ENCODE results near the gene CHD3.

DNA sequence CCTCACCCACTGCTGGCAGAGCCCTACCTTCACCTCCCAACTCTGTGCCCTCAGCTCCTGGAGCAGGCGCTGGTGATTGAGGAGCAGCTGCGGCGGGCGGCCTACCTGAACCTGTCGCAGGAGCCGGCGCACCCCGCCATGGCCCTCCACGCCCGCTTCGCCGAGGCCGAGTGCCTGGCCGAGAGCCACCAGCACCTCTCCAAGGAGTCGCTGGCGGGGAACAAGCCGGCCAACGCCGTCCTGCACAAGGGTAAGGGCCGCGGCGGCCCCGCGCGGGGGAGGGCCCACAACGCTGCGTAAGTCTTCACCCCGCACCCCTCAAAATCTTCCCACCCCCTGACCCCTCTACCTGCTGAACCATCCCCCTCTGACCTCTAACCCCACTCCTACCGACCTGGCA, 20.5 kb downstream of the CHD3 start:
- TF ChIP-seq, protein P1, sequence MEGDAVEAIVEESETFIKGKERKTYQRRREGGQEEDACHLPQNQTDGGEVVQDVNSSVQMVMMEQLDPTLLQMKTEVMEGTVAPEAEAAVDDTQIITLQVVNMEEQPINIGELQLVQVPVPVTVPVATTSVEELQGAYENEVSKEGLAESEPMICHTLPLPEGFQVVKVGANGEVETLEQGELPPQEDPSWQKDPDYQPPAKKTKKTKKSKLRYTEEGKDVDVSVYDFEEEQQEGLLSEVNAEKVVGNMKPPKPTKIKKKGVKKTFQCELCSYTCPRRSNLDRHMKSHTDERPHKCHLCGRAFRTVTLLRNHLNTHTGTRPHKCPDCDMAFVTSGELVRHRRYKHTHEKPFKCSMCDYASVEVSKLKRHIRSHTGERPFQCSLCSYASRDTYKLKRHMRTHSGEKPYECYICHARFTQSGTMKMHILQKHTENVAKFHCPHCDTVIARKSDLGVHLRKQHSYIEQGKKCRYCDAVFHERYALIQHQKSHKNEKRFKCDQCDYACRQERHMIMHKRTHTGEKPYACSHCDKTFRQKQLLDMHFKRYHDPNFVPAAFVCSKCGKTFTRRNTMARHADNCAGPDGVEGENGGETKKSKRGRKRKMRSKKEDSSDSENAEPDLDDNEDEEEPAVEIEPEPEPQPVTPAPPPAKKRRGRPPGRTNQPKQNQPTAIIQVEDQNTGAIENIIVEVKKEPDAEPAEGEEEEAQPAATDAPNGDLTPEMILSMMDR (conservative IDR thresholded peaks at IDR 0.05; ENCODE audit: low read length) = no peak
- no peak for TF ChIP-seq EZH2phosphoT487 (IDR thresholded peaks at IDR 0.05; ENCODE audit: borderline replicate concordance)

Data from Loucy (cell line).